Activated gamma-delta T cell (primary cell): ENCODE data around the gene CALHM2.
"Not testable (repeated sequence)": the region's sequence is repeated elsewhere in the genome, so short reads cannot be mapped to it uniquely, and the experiment has no call there.

Experiments
- DNase-seq: peaks from one replicate; lab custom pipeline; 2025; lab: John Stamatoyannopoulos, UW

CALHM2 gene

GRCh38 chr10:103449208-103450144 lies 2.7 kb downstream of the CALHM2 start:
- no peak for DNase-seq

- DNase-seq = no peak
Measured at GRCh38 chr10:103448746-103449145, 3.4 kb downstream of the CALHM2 start.

- no peak for DNase-seq
Measured at GRCh38 chr10:103447187-103447586, 5.0 kb downstream of the CALHM2 start.

- DNase-seq = no peak
Measured at GRCh38 chr10:103445767-103446567, 6.2 kb downstream of the CALHM2 start.

- DNase-seq = no peak
Measured at GRCh38 chr10:103445366-103445765, 6.8 kb downstream of the CALHM2 start.

- DNase-seq = no peak
Measured at GRCh38 chr10:103444478-103444877, 7.7 kb downstream of the CALHM2 start.

- DNase-seq = no peak
Measured at GRCh38 chr10:103443475-103444185, 8.5 kb downstream of the CALHM2 start.

GRCh38 chr10:103442031-103442461 lies 10.1 kb downstream of the CALHM2 start:
- no peak for DNase-seq

- DNase-seq = no peak
Measured at GRCh38 chr10:103441611-103442010, 10.6 kb downstream of the CALHM2 start.

- DNase-seq = no peak
Measured at GRCh38 chr10:103441206-103441605, 11.0 kb downstream of the CALHM2 start.

GRCh38 chr10:103440416-103440815 lies 11.8 kb downstream of the CALHM2 start:
- no peak for DNase-seq

GRCh38 chr10:103439776-103440175 lies 12.4 kb downstream of the CALHM2 start:
- no peak for DNase-seq

- DNase-seq = no peak
Measured at GRCh38 chr10:103433858-103434257, 18.3 kb downstream of the CALHM2 start.

- no peak for DNase-seq
Measured at GRCh38 chr10:103431902-103432301, 20.3 kb downstream of the CALHM2 start.

- no peak for DNase-seq
Measured at GRCh38 chr10:103429647-103430046, 22.5 kb downstream of the CALHM2 start.

GRCh38 chr10:103428989-103429643 lies 23.1 kb downstream of the CALHM2 start:
- DNase-seq = no peak

GRCh38 chr10:103427866-103428265 lies 24.3 kb downstream of the CALHM2 start:
- no peak for DNase-seq

- no peak for DNase-seq
Measured at GRCh38 chr10:103423748-103424147, 28.4 kb downstream of the CALHM2 start.

GRCh38 chr10:103419101-103419500 lies 33.1 kb downstream of the CALHM2 start:
- DNase-seq = no peak

- no peak for DNase-seq
Measured at GRCh38 chr10:103417601-103418000, 34.6 kb downstream of the CALHM2 start.

GRCh38 chr10:103417148-103417469 lies 35.1 kb downstream of the CALHM2 start:
- DNase-seq = not testable (repeated sequence)
